Epithelial cell of proximal tubule (primary cell): ENCODE measurements around the gene SUN1. TPM values are rescaled to one million over a fixed set of nuclear protein-coding genes. Genes with fewer than 3 reads are reported as not detected.
"Not testable (repeated sequence)": the region's sequence is repeated elsewhere in the genome, so short reads cannot be mapped to it uniquely, and the experiment has no call there.

Experiments
- DNase-seq: peaks from one replicate; pipeline ENCODE4 v3.0.0-alpha.2; 2011; ENCODE audit warnings: low read depth
- H3K4me3 ChIP-seq: 2 replicates; pipeline ENCODE4 v1.5.1; 2011; ENCODE audit warnings: low read depth, mild to moderate bottlenecking, low read length
- CTCF ChIP-seq: conservative IDR thresholded peaks from 2 replicates; pipeline ENCODE4 v1.5.1; 2012; ENCODE audit warnings: low read depth, mild to moderate bottlenecking, low read length
- total RNA-seq: library from RNA; depleted of rRNA; stranded (reverse); fragments of >200 nt; gene quantifications from 2 replicates; pipeline ENCODE4 v1.2.3, GENCODE V29; 2015

The SUN1 gene
- total RNA-seq, 1 donor from 2014 or later = 270 TPM

- DNase-seq = no peak
- H3K4me3 ChIP-seq = no peak overlapping the region
- TF ChIP-seq CTCF = peak; percentile 94
Observed at GRCh38 chr7:786472-787255, 45.6 kb upstream of the SUN1 start.

GRCh38 chr7:787332-788240 lies 44.7 kb upstream of the SUN1 start:
- DNase-seq = no peak
- no peak for TF ChIP-seq CTCF

GRCh38 chr7:791519-791918 lies 40.8 kb upstream of the SUN1 start:
- no peak for DNase-seq
- TF ChIP-seq CTCF = no peak

More at GRCh38 chr7:787332-788240, 44.7 kb upstream of the SUN1 start:
- no peak overlapping the region for H3K4me3 ChIP-seq

GRCh38 chr7:794207-794606 lies 38.1 kb upstream of the SUN1 start:
- no peak overlapping the region for H3K4me3 ChIP-seq
- DNase-seq = no peak
- no peak for TF ChIP-seq CTCF

More at GRCh38 chr7:791519-791918, 40.8 kb upstream of the SUN1 start:
- no peak overlapping the region for H3K4me3 ChIP-seq

GRCh38 chr7:794671-795329 lies 37.5 kb upstream of the SUN1 start:
- no peak for DNase-seq
- TF ChIP-seq CTCF = no peak
- no peak overlapping the region for H3K4me3 ChIP-seq

- DNase-seq, H3K4me3 ChIP-seq: not testable (repeated sequence)
Observed at GRCh38 chr7:796434-797169, 35.7 kb upstream of the SUN1 start.
